GM12878 (cell line): ENCODE data around the gene GLG1.
"Not testable (repeated sequence)": the region's sequence is repeated elsewhere in the genome, so short reads cannot be mapped to it uniquely, and the experiment has no call there.

Source experiments
- MEF2A ChIP-seq: IDR thresholded peaks from 2 replicates; pipeline ENCODE4 v1.6.1; 2011; ENCODE audit warnings: low read depth, mild to moderate bottlenecking, low read length, moderate library complexity; ENCODE audit not compliant: insufficient read depth
- POLR2A ChIP-seq: IDR thresholded peaks from 2 replicates; pipeline ENCODE4 v1.6.1; 2011; ENCODE audit warnings: low read depth, mild to moderate bottlenecking, low read length

- TF ChIP-seq POLR2A, MEF2A: not testable (repeated sequence)
These were observed 194.0 kb downstream of the GLG1 start for GRCh38 chr16:74412775-74413390.
